Smooth muscle cell (in vitro differentiated cells): Measurements from ENCODE around the gene MINDY4. TPM values are rescaled to one million over a fixed set of nuclear protein-coding genes. Genes with fewer than 3 reads are reported as not detected.

Source experiments
- DNase-seq: peaks from one replicate; lab custom pipeline; 2025; ENCODE audit not compliant: unreplicated experiment; lab: John Stamatoyannopoulos, UW
- H2AFZ ChIP-seq: fragments of 200-600 bp; sonication (generic); 2 replicates; pipeline ENCODE4 v1.6.0; 2016; ENCODE audit warnings: antibody characterized with exemption, low read depth, mild to moderate bottlenecking
- H3F3A ChIP-seq: fragments of 200-600 bp; sonication (generic); 2 replicates; pipeline ENCODE4 v1.6.0; 2017; ENCODE audit warnings: antibody characterized with exemption, low read depth
- H3K27ac ChIP-seq: fragments of 200-600 bp; sonication (generic); 2 replicates; pipeline ENCODE4 v1.5.1; 2016; ENCODE audit warnings: low read depth, mild to moderate bottlenecking
- H3K27me3 ChIP-seq: fragments of 200-600 bp; sonication (generic); 2 replicates; pipeline ENCODE4 v1.6.1; 2016; ENCODE audit warnings: low read depth, mild to moderate bottlenecking
- H3K36me3 ChIP-seq: fragments of 200-600 bp; sonication (generic); 2 replicates; pipeline ENCODE4 v1.5.1; 2016; ENCODE audit warnings: low read depth
- H3K4me1 ChIP-seq: fragments of 200-600 bp; sonication (generic); 2 replicates; pipeline ENCODE4 v1.5.1; 2016; ENCODE audit warnings: low read depth
- H3K4me2 ChIP-seq: fragments of 200-600 bp; sonication (generic); 2 replicates; pipeline ENCODE4 v1.6.0; 2016; ENCODE audit warnings: mild to moderate bottlenecking
- H3K4me3 ChIP-seq: fragments of 200-600 bp; sonication (generic); 2 replicates; pipeline ENCODE4 v1.5.1; 2016; ENCODE audit warnings: mild to moderate bottlenecking
- H3K79me2 ChIP-seq: fragments of 200-600 bp; sonication (generic); 2 replicates; pipeline ENCODE4 v1.6.0; 2016; ENCODE audit warnings: low read depth, mild to moderate bottlenecking
- H3K9ac ChIP-seq: fragments of 200-600 bp; sonication (generic); 2 replicates; pipeline ENCODE4 v1.6.0; 2016; ENCODE audit warnings: low read depth
- H3K9me3 ChIP-seq: fragments of 200-600 bp; sonication (generic); replicated peaks from 2 replicates; pipeline ENCODE4 v1.5.1; 2016; ENCODE audit warnings: low read depth
- H4K20me1 ChIP-seq: fragments of 200-600 bp; sonication (generic); 2 replicates; pipeline ENCODE4 v1.6.0; 2016; ENCODE audit warnings: low read depth
- CTCF ChIP-seq: fragments of 200-600 bp; sonication (generic); IDR thresholded peaks from 2 replicates; pipeline ENCODE4 v1.5.1; 2017; ENCODE audit warnings: borderline replicate concordance, mild to moderate bottlenecking, antibody characterized with exemption; ENCODE audit not compliant: insufficient read depth, poor library complexity, severe bottlenecking
- WGBS: methylation state at CpG from one replicate; pipeline ENCODE4 v1.1.7; 2016; ENCODE audit warnings: low lambda C conversion rate; 5-methylcytosine and 5-hydroxymethylcytosine counted together
- polyA plus RNA-seq: library from polyadenylated mRNA; unstranded; fragments of >200 nt; fragmentation: Nextera tagmentation; extraction: Ambion mirVana; gene quantifications from 2 replicates; pipeline ENCODE4 v1.2.1, GENCODE V29; 2016
- total RNA-seq: library from RNA; depleted of rRNA; stranded (reverse); fragments of >200 nt; gene quantifications from 2 replicates; pipeline ENCODE4 v1.2.3, GENCODE V29; 2014

Gene MINDY4
- total and polyA plus RNA-seq, 2 experiments from 2014 or later = 4.9 to 5.3 TPM

DNA sequence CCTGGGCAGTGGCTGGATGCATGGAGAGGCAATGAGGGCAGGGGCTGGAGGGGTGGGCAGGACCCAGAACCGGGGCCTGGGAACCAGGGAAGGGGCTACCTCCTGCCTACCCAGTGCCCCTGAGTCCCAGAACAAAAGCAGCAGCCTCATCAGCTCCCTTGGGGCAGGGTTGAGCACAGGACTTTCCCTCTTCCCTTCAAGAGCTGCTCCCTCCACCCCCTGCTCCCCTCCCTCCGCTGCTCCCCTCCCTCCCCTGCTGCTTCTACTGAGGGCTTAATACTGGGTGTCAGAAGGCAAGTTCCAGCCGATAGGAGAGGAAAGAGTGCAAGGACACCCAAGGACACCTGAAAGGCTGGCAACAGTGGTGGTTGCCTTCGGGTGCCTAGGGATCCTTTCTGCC is 47.4 kb upstream of the MINDY4 start:
- no peaks in the 10 kb centered on the region for H3K4me1 ChIP-seq
- no peak overlapping the region for H3K9ac ChIP-seq
- no peak overlapping the region for H3K4me3 ChIP-seq
- no peaks in the 10 kb centered on the region for H3F3A ChIP-seq
- H3K79me2 ChIP-seq = no peaks in the 10 kb centered on the region
- no peak overlapping the region for H3K27ac ChIP-seq
- no peaks in the 10 kb centered on the region for H3K36me3 ChIP-seq
- H3K4me2 ChIP-seq = no peak overlapping the region
- H4K20me1 ChIP-seq = no peaks in the 10 kb centered on the region
- no peak for DNase-seq
- no peak for TF ChIP-seq CTCF
- H3K27me3 ChIP-seq = no peaks in the 10 kb centered on the region
- WGBS = 79% methylated on average over 3 of the region's 4 CpGs
- H3K9me3 ChIP-seq = no peaks in the 10 kb centered on the region
- no peak overlapping the region for H2AFZ ChIP-seq

- Histone ChIP-seq H4K20me1 (no peaks in the 10 kb centered on the region), H3K9me3 (no peaks in the 10 kb centered on the region), H3K9ac (no peak overlapping the region), H3F3A (no peaks in the 10 kb centered on the region), H3K27me3 (no peaks in the 10 kb centered on the region), H3K79me2 (no peaks in the 10 kb centered on the region), H3K4me2 (no peak overlapping the region), H2AFZ (no peak overlapping the region), H3K4me1 (no peaks in the 10 kb centered on the region), H3K27ac (no peak overlapping the region), H3K36me3 (no peaks in the 10 kb centered on the region), H3K4me3 (no peak overlapping the region)
- TF ChIP-seq CTCF = no peak
- no peak for DNase-seq
- WGBS = 99% methylated on average over 7 of the region's 7 CpGs
Measured at GRCh38 chr7:30726296-30727006, 44.8 kb upstream of the MINDY4 start.

- Histone ChIP-seq H3K27ac (no peak overlapping the region), H4K20me1 (no peaks in the 10 kb centered on the region), H3K4me1 (no peaks in the 10 kb centered on the region), H3K9me3 (no peaks in the 10 kb centered on the region), H3F3A (no peaks in the 10 kb centered on the region), H3K4me3 (no peak overlapping the region), H3K4me2 (no peak overlapping the region), H3K79me2 (no peaks in the 10 kb centered on the region), H2AFZ (no peak overlapping the region), H3K9ac (no peak overlapping the region), H3K36me3 (no peaks in the 10 kb centered on the region), H3K27me3 (no peaks in the 10 kb centered on the region)
- WGBS = 52% methylated on average over 8 of the region's 8 CpGs
- no peak for TF ChIP-seq CTCF
- no peak for DNase-seq
Measured at GRCh38 chr7:30727061-30727945, 43.9 kb upstream of the MINDY4 start.
